ENCODE data around the gene CCDC30. TPM values are rescaled to one million over a fixed set of nuclear protein-coding genes. Genes with fewer than 3 reads are reported as not detected.

CCDC30 gene
- total RNA-seq, result 1 to 10 TPM; 3.3 to 3.9 (median 3.8) TPM
- polyA plus RNA-seq, result 1 to 10 TPM in 2 of 3 donors, under 1 TPM in 1; 0.69 to 1.2 (median 1.0) TPM

GRCh38 chr1:42462828-42463763 is at the start of gene CCDC30:
TSS of gene CCDC30 (plus strand) at chr1:42463286. CDS start at chr1:42480552, 17,266 bp downstream.
- H3K9me3 ChIP-seq, result no peaks in the 10 kb centered on the region
- no peaks in the 10 kb centered on the region for H3K27me3 ChIP-seq
- peaks cover 0 to 33% (median 8%) of the 10 kb centered on the region in 4 donors for H3K36me3 ChIP-seq
- TF ChIP-seq CTCF (IDR thresholded peaks at IDR 0.05) (no peak), POLR2AphosphoS5 (IDR thresholded peaks at IDR 0.05) (peak in 2 of 4 donors; percentile 40 to 54)
- H3K4me3 ChIP-seq, result peak within 1 kb of the TSS; percentile 41 to 86 (median 72)
- H3K4me1 ChIP-seq, result peaks cover 0 to 18% (median 18%) of the 10 kb centered on the region in 4 donors
- WGBS, 2 donors, result 1% methylated on average over 59 of the region's 59 CpGs
- intact Hi-C loops (cut with DNase I), result loop anchor here (5.0 kb wide), 1 partner anchor 219 kb away; the partner anchor contains the start of gene YBX1
- DNase-seq, result peak; percentile 98
- peak within 1 kb of the TSS; percentile 47 to 67 (median 54) for H3K27ac ChIP-seq

- intact Hi-C loops (cut with DNase I), result no loop called here
- TF ChIP-seq POLR2A (IDR thresholded peaks at IDR 0.05) (no peak), EP300 (IDR thresholded peaks at IDR 0.05) (no peak), POLR2AphosphoS5 (IDR thresholded peaks at IDR 0.05) (no peak), CTCF (IDR thresholded peaks at IDR 0.05) (no peak)
- 93 to 94% methylated on average over 17 of the region's 17 CpGs for WGBS, 2 donors
Observed at GRCh38 chr1:42414551-42415496, 48.3 kb upstream of the CCDC30 start.

GRCh38 chr1:42417166-42417565 is 45.9 kb upstream of the CCDC30 start:
- intact Hi-C loops (cut with DNase I), result no loop called here
- no peaks in the 10 kb centered on the region for H3K9me3 ChIP-seq
- 72 to 89% methylated on average over 3 of the region's 3 CpGs for WGBS, 2 donors
- no peak for TF ChIP-seq CTCF (IDR thresholded peaks at IDR 0.05)
- peaks cover 0 to 36% (median 34%) of the 10 kb centered on the region in 4 donors for H3K4me1 ChIP-seq
- H3K27ac ChIP-seq, result no peak overlapping the region
- H3K4me3 ChIP-seq, result no peak overlapping the region
- no peak for DNase-seq
- H3K27me3 ChIP-seq, result no peaks in the 10 kb centered on the region
- no peaks in the 10 kb centered on the region for H3K36me3 ChIP-seq

More at GRCh38 chr1:42414551-42415496, 48.3 kb upstream of the CCDC30 start:
- H3K4me3 ChIP-seq, result no peak overlapping the region
- no peaks in the 10 kb centered on the region for H3K9me3 ChIP-seq
- no peaks in the 10 kb centered on the region for H3K36me3 ChIP-seq
- H3K27me3 ChIP-seq, result no peaks in the 10 kb centered on the region
- peaks cover 0 to 14% (median 12%) of the 10 kb centered on the region in 4 donors for H3K4me1 ChIP-seq
- DNase-seq, result no peak
- H3K27ac ChIP-seq, result no peak overlapping the region

- H3K9me3 ChIP-seq, result no peaks in the 10 kb centered on the region
- H3K27me3 ChIP-seq, result no peaks in the 10 kb centered on the region
- H3K36me3 ChIP-seq, result no peaks in the 10 kb centered on the region
- intact Hi-C loops (cut with DNase I), result loop anchor here (2.0 kb wide), 1 partner anchor 38 kb away; the partner anchor contains the start of genes PPCS and ZMYND12
- peaks cover 0 to 38% (median 34%) of the 10 kb centered on the region in 4 donors for H3K4me1 ChIP-seq
- WGBS, 2 donors, result 92 to 93% methylated on average over 1 of the region's 1 CpG
- no peak overlapping the region for H3K4me3 ChIP-seq
- H3K27ac ChIP-seq, result peak overlapping the region in 2 of 4 donors; percentile 80 to 87
- DNase-seq, result no peak
- TF ChIP-seq EP300 (IDR thresholded peaks at IDR 0.05), result no peak
- no peak for TF ChIP-seq CTCF (IDR thresholded peaks at IDR 0.05)
- TF ChIP-seq POLR2AphosphoS5 (IDR thresholded peaks at IDR 0.05), result no peak
- no peak for TF ChIP-seq POLR2A (IDR thresholded peaks at IDR 0.05)
Observed at GRCh38 chr1:42418516-42418915, 44.6 kb upstream of the CCDC30 start.

Measured in sigmoid colon (tissue), 7 donors.